GM12891 (cell line): ENCODE measurements around the gene CABP2.

Experiments
- DNase-seq: peaks from one replicate; pipeline ENCODE4 v3.0.0; 2011; ENCODE audit warnings: low spot score; ENCODE audit not compliant: insufficient read length
- FAIRE-seq: peaks from 2 replicates; lab custom pipeline; 2011; peaks lifted over from hg19 to GRCh38; lab: Jason Lieb, UNC
- PAX5 ChIP-seq: IDR thresholded peaks from 2 replicates; pipeline ENCODE4 v1.6.1; 2011; ENCODE audit warnings: low read length, moderate library complexity, mild to moderate bottlenecking; ENCODE audit not compliant: insufficient read depth, severe bottlenecking
- POLR2A ChIP-seq: IDR thresholded peaks from 2 replicates; pipeline ENCODE4 v1.6.1; 2011; ENCODE audit warnings: low read depth, low read length, control low read depth
- POLR2AphosphoS5 ChIP-seq: IDR thresholded peaks from 2 replicates; pipeline ENCODE4 v1.6.1; 2011; ENCODE audit warnings: low read depth, low read length, control low read depth
- POU2F2 ChIP-seq: IDR thresholded peaks from 2 replicates; pipeline ENCODE4 v1.6.1; 2011; ENCODE audit warnings: low read depth, mild to moderate bottlenecking, control low read depth, low read length, moderate library complexity
- SPI1 ChIP-seq: IDR thresholded peaks from 2 replicates; pipeline ENCODE4 v1.6.1; 2011; ENCODE audit warnings: low read depth, low read length, control low read depth
- TAF1 ChIP-seq: IDR thresholded peaks from 2 replicates; pipeline ENCODE4 v1.6.1; 2011; ENCODE audit warnings: low read depth, low read length, control low read depth

CABP2 gene

GRCh38 chr11:67502328-67502979 lies 20.8 kb downstream of the CABP2 start:
- FAIRE-seq, result no peak
- DNase-seq, result no peak
- no peak for TF ChIP-seq SPI1
- no peak for TF ChIP-seq TAF1
- no peak for TF ChIP-seq POLR2AphosphoS5
- no peak for TF ChIP-seq POU2F2
- TF ChIP-seq POLR2A, result no peak
- TF ChIP-seq PAX5, result no peak

- no peak for FAIRE-seq
- no peak for TF ChIP-seq TAF1
- no peak for TF ChIP-seq PAX5
- no peak for TF ChIP-seq SPI1
- no peak for TF ChIP-seq POLR2A
- no peak for TF ChIP-seq POLR2AphosphoS5
- DNase-seq, result no peak
Measured at GRCh38 chr11:67501854-67502253, 21.4 kb downstream of the CABP2 start.

- FAIRE-seq (no peak), DNase-seq (no peak)
- TF ChIP-seq POLR2AphosphoS5 (no peak), PAX5 (no peak), TAF1 (no peak), POU2F2 (no peak), POLR2A (no peak), SPI1 (no peak)
Measured at GRCh38 chr11:67500831-67501715, 22.2 kb downstream of the CABP2 start.

GRCh38 chr11:67500484-67500821 lies 22.8 kb downstream of the CABP2 start:
- DNase-seq, result no peak
- TF ChIP-seq SPI1, result no peak
- no peak for TF ChIP-seq POLR2AphosphoS5
- TF ChIP-seq PAX5, result no peak
- TF ChIP-seq POU2F2, result no peak
- TF ChIP-seq TAF1, result no peak
- no peak for TF ChIP-seq POLR2A
- FAIRE-seq, result no peak

GRCh38 chr11:67499808-67500483 lies 23.3 kb downstream of the CABP2 start:
- FAIRE-seq (no peak), DNase-seq (no peak)
- TF ChIP-seq POU2F2 (no peak), TAF1 (no peak), POLR2A (no peak), SPI1 (no peak), PAX5 (no peak), POLR2AphosphoS5 (no peak)

GRCh38 chr11:67498544-67498972 lies 24.7 kb downstream of the CABP2 start:
- TF ChIP-seq SPI1 (no peak), POLR2AphosphoS5 (no peak), PAX5 (no peak), POU2F2 (no peak)
- DNase-seq, result no peak
- no peak for FAIRE-seq

- FAIRE-seq, result no peak
- no peak for DNase-seq
- TF ChIP-seq TAF1, result no peak
- no peak for TF ChIP-seq POU2F2
- no peak for TF ChIP-seq SPI1
- no peak for TF ChIP-seq POLR2AphosphoS5
- no peak for TF ChIP-seq PAX5
- no peak for TF ChIP-seq POLR2A
Measured at GRCh38 chr11:67497656-67498291, 25.5 kb downstream of the CABP2 start.

GRCh38 chr11:67496113-67496512 lies 27.1 kb downstream of the CABP2 start:
- TF ChIP-seq TAF1, result no peak
- DNase-seq, result peak; percentile 16
- FAIRE-seq, result no peak

GRCh38 chr11:67495234-67496005 lies 27.8 kb downstream of the CABP2 start:
- TF ChIP-seq POLR2A, result no peak
- no peak for TF ChIP-seq PAX5
- TF ChIP-seq POU2F2, result no peak
- peak; percentile 29 for DNase-seq
- FAIRE-seq, result no peak
